Hepatocyte (in vitro differentiated cells): ENCODE results near the gene GABRA6. TPM values are rescaled to one million over a fixed set of nuclear protein-coding genes. Genes with fewer than 3 reads are reported as not detected.
A peak's percentile ranks its signal among the peaks of the same experiment; 100 is the strongest.

Experiments
- DNase-seq: peaks from one replicate; pipeline ENCODE4 v3.0.0-alpha.2; 2016; ENCODE audit warnings: low spot score
- H2AFZ ChIP-seq: fragments of 200-600 bp; sonication (generic); 2 replicates; pipeline ENCODE4 v1.6.0; 2016; ENCODE audit warnings: antibody characterized with exemption, mild to moderate bottlenecking
- H3K27ac ChIP-seq: fragments of 200-600 bp; sonication (generic); 2 replicates; pipeline ENCODE4 v1.5.1; 2016; ENCODE audit warnings: mild to moderate bottlenecking
- H3K27me3 ChIP-seq: fragments of 200-600 bp; sonication (generic); 2 replicates; pipeline ENCODE4 v1.6.1; 2016
- H3K36me3 ChIP-seq: fragments of 200-600 bp; sonication (generic); replicated peaks from 2 replicates; pipeline ENCODE4 v1.5.1; 2016; ENCODE audit warnings: low read depth; ENCODE audit not compliant: insufficient read depth
- H3K4me1 ChIP-seq: fragments of 200-600 bp; sonication (generic); 2 replicates; pipeline ENCODE4 v1.5.1; 2016; ENCODE audit warnings: mild to moderate bottlenecking, moderate library complexity; ENCODE audit not compliant: insufficient read depth
- H3K4me2 ChIP-seq: fragments of 200-600 bp; sonication (generic); 2 replicates; pipeline ENCODE4 v1.6.0; 2016
- H3K4me3 ChIP-seq: fragments of 200-600 bp; sonication (generic); 2 replicates; pipeline ENCODE4 v1.5.1; 2016; ENCODE audit warnings: mild to moderate bottlenecking
- H3K79me2 ChIP-seq: fragments of 200-600 bp; sonication (generic); 2 replicates; pipeline ENCODE4 v1.6.0; 2017; ENCODE audit warnings: mild to moderate bottlenecking
- H3K9me2 ChIP-seq: fragments of 200-600 bp; sonication (generic); replicated peaks from 2 replicates; pipeline ENCODE4 v1.6.0; 2017; ENCODE audit warnings: mild to moderate bottlenecking; ENCODE audit not compliant: insufficient read depth
- H3K9me3 ChIP-seq: fragments of 200-600 bp; sonication (generic); 2 replicates; pipeline ENCODE4 v1.5.1; 2016; ENCODE audit warnings: low read depth, mild to moderate bottlenecking
- H4K20me1 ChIP-seq: fragments of 200-600 bp; sonication (generic); 2 replicates; pipeline ENCODE4 v1.6.0; 2016; ENCODE audit warnings: mild to moderate bottlenecking; ENCODE audit not compliant: insufficient read depth, poor library complexity, severe bottlenecking
- CTCF ChIP-seq: fragments of 200-600 bp; sonication (generic); IDR thresholded peaks from 2 replicates; pipeline ENCODE4 v1.5.1; 2016; ENCODE audit warnings: antibody characterized with exemption, mild to moderate bottlenecking; ENCODE audit not compliant: poor library complexity
- EZH2 ChIP-seq: fragments of 200-600 bp; sonication (generic); IDR thresholded peaks from 2 replicates; pipeline ENCODE4 v1.6.1; 2016; ENCODE audit warnings: antibody characterized with exemption, mild to moderate bottlenecking, borderline replicate concordance
- EZH2phosphoT487 ChIP-seq: fragments of 200-600 bp; sonication (generic); IDR thresholded peaks from one replicate; pipeline ENCODE4 v1.6.1; 2018; ENCODE audit warnings: antibody characterized with exemption, mild to moderate bottlenecking, low read depth, moderate library complexity; ENCODE audit not compliant: unreplicated experiment, severe bottlenecking
- WGBS: methylation state at CpG from one replicate; pipeline ENCODE4 v1.1.6; 2016; ENCODE audit warnings: low lambda C conversion rate; ENCODE audit errors: missing lambda C conversion rate; 5-methylcytosine and 5-hydroxymethylcytosine counted together
- polyA plus RNA-seq: library from polyadenylated mRNA; unstranded; fragments of >200 nt; fragmentation: Nextera tagmentation; extraction: Ambion mirVana; gene quantifications from 2 replicates; pipeline ENCODE4 v1.2.1, GENCODE V29; 2016
- total RNA-seq: library from RNA; depleted of rRNA; stranded (reverse); fragments of >200 nt; gene quantifications from 2 replicates; pipeline ENCODE4 v1.2.3, GENCODE V29; 2014

GABRA6 gene
- total and polyA plus RNA-seq, 2 experiments from 2014 or later, result not detected

- Histone ChIP-seq H3K9me2 (no peaks in the 10 kb centered on the region), H3K4me2 (no peak overlapping the region), H3K4me1 (no peaks in the 10 kb centered on the region), H3K27ac (no peak overlapping the region), H2AFZ (no peak overlapping the region), H4K20me1 (no peaks in the 10 kb centered on the region), H3K9me3 (no peaks in the 10 kb centered on the region), H3K79me2 (no peaks in the 10 kb centered on the region), H3K27me3 (no peaks in the 10 kb centered on the region), H3K4me3 (no peak overlapping the region), H3K36me3 (no peaks in the 10 kb centered on the region)
- DNase-seq, result no peak
- TF ChIP-seq EZH2phosphoT487 (no peak), EZH2 (no peak), CTCF (no peak)
- 92% methylated on average over 12 of the region's 12 CpGs for WGBS
These were observed 24.7 kb upstream of the GABRA6 start for GRCh38 chr5:161660806-161661205.

- Histone ChIP-seq H3K4me1 (no peaks in the 10 kb centered on the region), H3K27me3 (no peaks in the 10 kb centered on the region), H4K20me1 (no peaks in the 10 kb centered on the region), H3K36me3 (no peaks in the 10 kb centered on the region), H2AFZ (no peak overlapping the region), H3K9me2 (no peaks in the 10 kb centered on the region), H3K4me3 (no peak overlapping the region), H3K27ac (no peak overlapping the region), H3K79me2 (no peaks in the 10 kb centered on the region), H3K4me2 (no peak overlapping the region), H3K9me3 (no peaks in the 10 kb centered on the region)
- TF ChIP-seq EZH2, result no peak
- TF ChIP-seq EZH2phosphoT487, result no peak
- no peak for TF ChIP-seq CTCF
- DNase-seq, result no peak
These were observed 22.1 kb upstream of the GABRA6 start for GRCh38 chr5:161663431-161663830.

GRCh38 chr5:161676103-161676502, 9.4 kb upstream of the GABRA6 start:
- Histone ChIP-seq H3K36me3 (no peaks in the 10 kb centered on the region), H3K9me2 (no peaks in the 10 kb centered on the region), H3K4me1 (no peaks in the 10 kb centered on the region), H3K9me3 (no peaks in the 10 kb centered on the region), H3K4me3 (no peak overlapping the region), H3K79me2 (no peaks in the 10 kb centered on the region), H2AFZ (no peak overlapping the region), H3K27ac (no peak overlapping the region), H4K20me1 (no peaks in the 10 kb centered on the region), H3K27me3 (no peaks in the 10 kb centered on the region), H3K4me2 (no peak overlapping the region)
- TF ChIP-seq EZH2 (no peak), CTCF (peak; percentile 49), EZH2phosphoT487 (no peak)
- 9% methylated on average over 2 of the region's 2 CpGs for WGBS
- DNase-seq, result peak; percentile 23

- Histone ChIP-seq H3K9me2 (no peaks in the 10 kb centered on the region), H3K36me3 (no peaks in the 10 kb centered on the region), H3K27me3 (peaks cover 4% of the 10 kb centered on the region), H3K9me3 (no peaks in the 10 kb centered on the region), H3K4me1 (no peaks in the 10 kb centered on the region), H3K4me3 (no peak overlapping the region), H2AFZ (no peak overlapping the region), H3K27ac (no peak overlapping the region), H4K20me1 (no peaks in the 10 kb centered on the region), H3K4me2 (no peak overlapping the region), H3K79me2 (no peaks in the 10 kb centered on the region)
- no peak for TF ChIP-seq CTCF
- no peak for TF ChIP-seq EZH2phosphoT487
- TF ChIP-seq EZH2, result no peak
- 90% methylated on average over 8 of the region's 8 CpGs for WGBS
- no peak for DNase-seq
These were observed 628 bp downstream of the GABRA6 start for GRCh38 chr5:161686149-161686548.
